ENCODE data around the gene MBP.

The MBP gene

GRCh38 chr18:77073336-77074093 lies 59.1 kb downstream of the MBP start:
- H3K4me3 ChIP-seq (replicated peaks; ENCODE audit: insufficient read depth, low read length) = no peak overlapping the region
- DNase-seq (ENCODE audit: low read depth in 1 of 2, low spot score in 1 of 2) = no peak
- no peak overlapping the region for H3K27ac ChIP-seq (replicated peaks)
- H3K27me3 ChIP-seq (ENCODE audit: insufficient read depth, poor library complexity, severe bottlenecking) = no peaks in the 10 kb centered on the region
- TF ChIP-seq GABPA (IDR thresholded peaks at IDR 0.05; ENCODE audit: low read depth) (no peak), POLR2AphosphoS5 (IDR thresholded peaks at IDR 0.05; ENCODE audit: low read depth) (no peak), REST (IDR thresholded peaks at IDR 0.05; ENCODE audit: insufficient replicate concordance, low read depth) (no peak), SPI1 (IDR thresholded peaks at IDR 0.05; ENCODE audit: borderline replicate concordance, low read depth) (no peak), CTCF (IDR thresholded peaks at IDR 0.05; ENCODE audit: insufficient read depth, low read length) (no peak)

GRCh38 chr18:77072566-77072965 lies 60.0 kb downstream of the MBP start:
- no peak overlapping the region for H3K27ac ChIP-seq (replicated peaks)
- TF ChIP-seq GABPA (IDR thresholded peaks at IDR 0.05; ENCODE audit: low read depth) (no peak), SPI1 (IDR thresholded peaks at IDR 0.05; ENCODE audit: borderline replicate concordance, low read depth) (no peak)
- no peaks in the 10 kb centered on the region for H3K27me3 ChIP-seq (ENCODE audit: insufficient read depth, poor library complexity, severe bottlenecking)
- no peak overlapping the region for H3K4me3 ChIP-seq (replicated peaks; ENCODE audit: insufficient read depth, low read length)
- DNase-seq (ENCODE audit: low read depth in 1 of 2, low spot score in 1 of 2) = no peak

GRCh38 chr18:77071711-77072292 lies 60.8 kb downstream of the MBP start:
- Histone ChIP-seq H3K27me3 (ENCODE audit: insufficient read depth, poor library complexity, severe bottlenecking) (no peaks in the 10 kb centered on the region), H3K4me3 (replicated peaks; ENCODE audit: insufficient read depth, low read length) (no peak overlapping the region), H3K27ac (replicated peaks) (peak overlapping the region; percentile 10; the same call in 1 of the 2 replicates)
- TF ChIP-seq REST (IDR thresholded peaks at IDR 0.05; ENCODE audit: insufficient replicate concordance, low read depth) = no peak
- TF ChIP-seq GABPA (IDR thresholded peaks at IDR 0.05; ENCODE audit: low read depth) = no peak
- no peak for TF ChIP-seq POLR2AphosphoS5 (IDR thresholded peaks at IDR 0.05; ENCODE audit: low read depth)
- TF ChIP-seq SPI1 (IDR thresholded peaks at IDR 0.05; ENCODE audit: borderline replicate concordance, low read depth) = no peak
- no peak for TF ChIP-seq CTCF (IDR thresholded peaks at IDR 0.05; ENCODE audit: insufficient read depth, low read length)
- DNase-seq (ENCODE audit: low read depth in 1 of 2, low spot score in 1 of 2) = no peak

GRCh38 chr18:77071061-77071460 lies 61.5 kb downstream of the MBP start:
- TF ChIP-seq REST (IDR thresholded peaks at IDR 0.05; ENCODE audit: insufficient replicate concordance, low read depth) = no peak
- no peak for TF ChIP-seq GABPA (IDR thresholded peaks at IDR 0.05; ENCODE audit: low read depth)
- no peak for TF ChIP-seq SPI1 (IDR thresholded peaks at IDR 0.05; ENCODE audit: borderline replicate concordance, low read depth)
- TF ChIP-seq CTCF (IDR thresholded peaks at IDR 0.05; ENCODE audit: insufficient read depth, low read length) = no peak
- TF ChIP-seq POLR2AphosphoS5 (IDR thresholded peaks at IDR 0.05; ENCODE audit: low read depth) = no peak
- Histone ChIP-seq H3K27ac (replicated peaks) (peak overlapping the region; percentile 10), H3K27me3 (ENCODE audit: insufficient read depth, poor library complexity, severe bottlenecking) (no peaks in the 10 kb centered on the region), H3K4me3 (replicated peaks; ENCODE audit: insufficient read depth, low read length) (no peak overlapping the region)
- DNase-seq (ENCODE audit: low read depth in 1 of 2, low spot score in 1 of 2) = no peak

Measured in HL-60 (cell line).